ENCODE results near the gene TNFAIP8.

DNA sequence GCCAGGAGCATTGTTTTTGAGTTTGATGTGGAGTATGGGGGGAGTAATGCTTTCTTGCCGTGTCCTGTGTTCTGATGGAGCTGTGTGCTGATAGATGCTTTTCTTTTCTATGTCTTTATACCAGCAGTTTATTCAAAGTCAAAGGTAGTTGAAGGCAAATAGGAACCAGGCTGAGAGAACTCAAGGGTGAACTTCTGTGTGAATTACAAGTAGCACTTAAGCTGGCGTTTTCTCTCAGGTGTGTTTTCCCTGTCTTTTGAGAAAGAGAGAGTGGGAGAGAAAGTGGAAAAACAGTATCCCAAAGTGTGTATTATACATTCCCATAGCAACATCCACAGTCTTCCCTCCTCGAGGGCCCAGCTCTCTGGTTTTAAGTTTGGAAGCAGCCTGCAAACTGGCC, 1.5 kb downstream of the TNFAIP8 start:
- TF ChIP-seq GATA2 (IDR thresholded peaks at IDR 0.05; ENCODE audit: low read depth, low read length) (no peak), GATA3 (IDR thresholded peaks at IDR 0.05; ENCODE audit: low read depth, low read length) (no peak)
